Measurements from ENCODE around the gene GBP6.
"Not testable (repeated sequence)": the region's sequence is repeated elsewhere in the genome, so short reads cannot be mapped to it uniquely, and the experiment has no call there.

Gene GBP6

DNA sequence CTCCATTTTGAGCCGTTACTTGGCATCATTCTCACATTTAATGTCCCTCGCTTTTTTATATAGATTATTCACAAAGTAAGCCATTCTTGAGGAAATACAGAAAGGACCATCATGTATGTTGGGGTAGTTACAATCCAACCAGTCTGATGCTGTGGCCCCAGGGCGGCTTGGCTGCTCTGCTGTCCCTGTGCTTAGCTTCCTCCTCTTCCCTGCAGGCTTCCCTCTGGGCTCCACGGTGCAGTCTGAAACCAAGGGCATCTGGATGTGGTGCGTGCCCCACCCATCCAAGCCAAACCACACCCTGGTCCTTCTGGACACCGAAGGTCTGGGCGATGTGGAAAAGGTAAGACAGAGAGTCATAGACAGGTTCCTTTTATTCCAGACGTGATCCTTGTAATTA, 5.5 kb downstream of the GBP6 start:
- Histone ChIP-seq H2AFZ (ENCODE audit: low read length) (no peak overlapping the region), H3K4me3 (ENCODE audit: low read length) (no peak overlapping the region), H3K79me2 (ENCODE audit: low read length) (no peaks in the 10 kb centered on the region), H3K9ac (ENCODE audit: low read length) (no peak overlapping the region), H3K4me1 (ENCODE audit: low read length) (peaks cover under 1% of the 10 kb centered on the region; the same call in 1 of the 2 replicates), H3K27me3 (replicated peaks; ENCODE audit: insufficient read depth, low read length) (no peaks in the 10 kb centered on the region), H3K9me2 (replicated peaks; ENCODE audit: insufficient read depth, low read length) (no peaks in the 10 kb centered on the region), H3K27ac (ENCODE audit: low read length) (no peak overlapping the region), H3K4me2 (ENCODE audit: low read depth, low read length) (no peak overlapping the region), H4K20me1 (ENCODE audit: insufficient read depth, low read length) (no peaks in the 10 kb centered on the region), H3K36me3 (replicated peaks; ENCODE audit: insufficient read depth, low read length) (no peaks in the 10 kb centered on the region), H3F3A (ENCODE audit: insufficient read depth, low read length) (no peaks in the 10 kb centered on the region), H3K9me3 (replicated peaks; ENCODE audit: insufficient read depth, low read length) (no peaks in the 10 kb centered on the region)
- no peak for TF ChIP-seq EZH2phosphoT487 (IDR thresholded peaks at IDR 0.05; ENCODE audit: low read length)
- no peak for DNase-seq

DNA sequence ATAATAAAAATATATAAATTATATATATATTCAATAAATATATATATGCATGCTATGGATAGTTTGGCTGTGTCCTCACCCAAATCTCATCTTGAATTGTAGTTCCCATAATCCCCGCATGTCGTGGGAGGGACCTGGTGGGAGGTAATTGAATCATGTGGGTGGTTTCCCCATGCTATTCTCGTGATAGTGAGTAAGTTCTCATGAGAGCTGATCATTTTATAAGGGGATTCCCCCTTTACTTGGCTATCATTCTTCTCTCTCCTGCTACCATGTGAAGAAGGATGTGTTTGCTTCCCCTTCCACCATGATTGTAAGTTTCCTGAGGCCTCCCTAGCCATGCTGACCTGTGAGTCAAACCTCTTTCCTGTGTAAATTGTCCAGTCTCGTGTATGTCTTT, 10.0 kb downstream of the GBP6 start:
- H3K4me2 ChIP-seq (ENCODE audit: low read depth, low read length); DNase-seq; H3K27ac ChIP-seq (ENCODE audit: low read length); H3K4me1 ChIP-seq (ENCODE audit: low read length); H3F3A ChIP-seq (ENCODE audit: insufficient read depth, low read length); H3K4me3 ChIP-seq (ENCODE audit: low read length); H3K36me3 ChIP-seq (replicated peaks; ENCODE audit: insufficient read depth, low read length); H3K79me2 ChIP-seq (ENCODE audit: low read length); H2AFZ ChIP-seq (ENCODE audit: low read length); H3K9me2 ChIP-seq (replicated peaks; ENCODE audit: insufficient read depth, low read length); H3K9ac ChIP-seq (ENCODE audit: low read length); H3K27me3 ChIP-seq (replicated peaks; ENCODE audit: insufficient read depth, low read length); H4K20me1 ChIP-seq (ENCODE audit: insufficient read depth, low read length); H3K9me3 ChIP-seq (replicated peaks; ENCODE audit: insufficient read depth, low read length): not testable (repeated sequence)

DNA sequence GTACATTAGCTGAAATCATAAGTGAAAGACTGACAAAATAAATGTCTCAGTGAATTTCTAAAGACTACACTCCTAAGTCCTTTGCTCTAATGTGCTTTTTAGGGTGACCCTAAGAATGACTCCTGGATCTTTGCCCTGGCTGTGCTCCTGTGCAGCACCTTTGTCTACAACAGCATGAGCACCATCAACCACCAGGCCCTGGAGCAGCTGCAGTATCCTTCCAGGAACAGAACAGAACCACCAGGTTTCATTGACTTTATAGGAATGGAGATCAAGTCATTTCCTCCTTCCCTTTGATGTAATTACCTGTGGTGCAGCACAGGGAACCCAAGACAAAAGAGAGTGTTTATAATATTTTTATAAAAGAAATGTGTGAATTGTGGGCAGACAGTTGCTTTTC, 14.1 kb downstream of the GBP6 start:
- Histone ChIP-seq H3K4me1 (ENCODE audit: low read length) (no peaks in the 10 kb centered on the region), H3K9ac (ENCODE audit: low read length) (no peak overlapping the region), H3K79me2 (ENCODE audit: low read length) (no peaks in the 10 kb centered on the region), H3K9me3 (replicated peaks; ENCODE audit: insufficient read depth, low read length) (no peaks in the 10 kb centered on the region), H3K27ac (ENCODE audit: low read length) (no peak overlapping the region), H3F3A (ENCODE audit: insufficient read depth, low read length) (no peaks in the 10 kb centered on the region), H2AFZ (ENCODE audit: low read length) (no peak overlapping the region), H4K20me1 (ENCODE audit: insufficient read depth, low read length) (no peaks in the 10 kb centered on the region), H3K27me3 (replicated peaks; ENCODE audit: insufficient read depth, low read length) (no peaks in the 10 kb centered on the region), H3K4me2 (ENCODE audit: low read depth, low read length) (no peak overlapping the region), H3K36me3 (replicated peaks; ENCODE audit: insufficient read depth, low read length) (no peaks in the 10 kb centered on the region), H3K9me2 (replicated peaks; ENCODE audit: insufficient read depth, low read length) (no peaks in the 10 kb centered on the region), H3K4me3 (ENCODE audit: low read length) (no peak overlapping the region)
- DNase-seq = no peak
- TF ChIP-seq EZH2phosphoT487 (IDR thresholded peaks at IDR 0.05; ENCODE audit: low read length) = no peak
- TF ChIP-seq, protein P1, sequence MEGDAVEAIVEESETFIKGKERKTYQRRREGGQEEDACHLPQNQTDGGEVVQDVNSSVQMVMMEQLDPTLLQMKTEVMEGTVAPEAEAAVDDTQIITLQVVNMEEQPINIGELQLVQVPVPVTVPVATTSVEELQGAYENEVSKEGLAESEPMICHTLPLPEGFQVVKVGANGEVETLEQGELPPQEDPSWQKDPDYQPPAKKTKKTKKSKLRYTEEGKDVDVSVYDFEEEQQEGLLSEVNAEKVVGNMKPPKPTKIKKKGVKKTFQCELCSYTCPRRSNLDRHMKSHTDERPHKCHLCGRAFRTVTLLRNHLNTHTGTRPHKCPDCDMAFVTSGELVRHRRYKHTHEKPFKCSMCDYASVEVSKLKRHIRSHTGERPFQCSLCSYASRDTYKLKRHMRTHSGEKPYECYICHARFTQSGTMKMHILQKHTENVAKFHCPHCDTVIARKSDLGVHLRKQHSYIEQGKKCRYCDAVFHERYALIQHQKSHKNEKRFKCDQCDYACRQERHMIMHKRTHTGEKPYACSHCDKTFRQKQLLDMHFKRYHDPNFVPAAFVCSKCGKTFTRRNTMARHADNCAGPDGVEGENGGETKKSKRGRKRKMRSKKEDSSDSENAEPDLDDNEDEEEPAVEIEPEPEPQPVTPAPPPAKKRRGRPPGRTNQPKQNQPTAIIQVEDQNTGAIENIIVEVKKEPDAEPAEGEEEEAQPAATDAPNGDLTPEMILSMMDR (IDR thresholded peaks at IDR 0.05; ENCODE audit: low read length) = no peak
- TF ChIP-seq EZH2 (optimal IDR thresholded peaks at IDR 0.05; ENCODE audit: low read depth, low read length) = no peak

DNA sequence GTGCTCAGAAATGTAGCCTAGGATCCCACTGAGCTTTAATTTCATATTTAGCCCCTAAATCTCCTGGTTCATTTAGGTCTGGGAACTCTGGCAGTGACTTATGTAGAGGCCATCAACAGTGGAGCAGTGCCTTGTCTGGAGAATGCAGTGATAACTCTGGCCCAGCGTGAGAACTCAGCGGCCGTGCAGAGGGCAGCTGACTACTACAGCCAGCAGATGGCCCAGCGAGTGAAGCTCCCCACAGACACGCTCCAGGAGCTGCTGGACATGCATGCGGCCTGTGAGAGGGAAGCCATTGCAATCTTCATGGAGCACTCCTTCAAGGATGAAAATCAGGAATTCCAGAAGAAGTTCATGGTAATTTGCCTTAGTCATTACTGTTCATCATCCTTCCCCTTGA, 17.8 kb downstream of the GBP6 start:
- no peaks in the 10 kb centered on the region for H3K4me1 ChIP-seq (ENCODE audit: low read length)
- H3K27me3 ChIP-seq (replicated peaks; ENCODE audit: insufficient read depth, low read length) = no peaks in the 10 kb centered on the region
- H4K20me1 ChIP-seq (ENCODE audit: insufficient read depth, low read length) = no peaks in the 10 kb centered on the region
- TF ChIP-seq, protein P1 (IDR thresholded peaks at IDR 0.05; ENCODE audit: low read length) = no peak
- no peak for TF ChIP-seq EZH2 (optimal IDR thresholded peaks at IDR 0.05; ENCODE audit: low read depth, low read length)
- TF ChIP-seq EZH2phosphoT487 (IDR thresholded peaks at IDR 0.05; ENCODE audit: low read length) = no peak
- H2AFZ ChIP-seq (ENCODE audit: low read length) = no peak overlapping the region
- no peaks in the 10 kb centered on the region for H3F3A ChIP-seq (ENCODE audit: insufficient read depth, low read length)
- no peaks in the 10 kb centered on the region for H3K9me2 ChIP-seq (replicated peaks; ENCODE audit: insufficient read depth, low read length)
- H3K4me2 ChIP-seq (ENCODE audit: low read depth, low read length) = no peak overlapping the region
- no peaks in the 10 kb centered on the region for H3K36me3 ChIP-seq (replicated peaks; ENCODE audit: insufficient read depth, low read length)
- no peak overlapping the region for H3K27ac ChIP-seq (ENCODE audit: low read length)
- no peak for DNase-seq
- H3K9ac ChIP-seq (ENCODE audit: low read length) = no peak overlapping the region
- no peak overlapping the region for H3K4me3 ChIP-seq (ENCODE audit: low read length)
- no peaks in the 10 kb centered on the region for H3K79me2 ChIP-seq (ENCODE audit: low read length)
- H3K9me3 ChIP-seq (replicated peaks; ENCODE audit: insufficient read depth, low read length) = no peaks in the 10 kb centered on the region

Measured in MM.1S (cell line).